LNCaP clone FGC (cell line): Measurements from ENCODE around the gene ANKRD40.
"Not testable (repeated sequence)": the region's sequence is repeated elsewhere in the genome, so short reads cannot be mapped to it uniquely, and the experiment has no call there.

Experiments used
- DNase-seq: peaks from one replicate; pipeline ENCODE4 v3.0.0-alpha.2; 2011; ENCODE audit warnings: low read depth
- H3K4me3 ChIP-seq: 2 replicates; pipeline ENCODE4 v1.5.1; 2011; ENCODE audit warnings: mild to moderate bottlenecking, low read depth, low read length, control low read depth
- TF ChIP-seq, protein P1 (sequence below): IDR thresholded peaks from 2 replicates; pipeline ENCODE4 v1.5.1; 2012; ENCODE audit warnings: mild to moderate bottlenecking; ENCODE audit not compliant: control insufficient read depth, insufficient read depth; ENCODE audit errors: extremely low read depth

ANKRD40 gene

DNA sequence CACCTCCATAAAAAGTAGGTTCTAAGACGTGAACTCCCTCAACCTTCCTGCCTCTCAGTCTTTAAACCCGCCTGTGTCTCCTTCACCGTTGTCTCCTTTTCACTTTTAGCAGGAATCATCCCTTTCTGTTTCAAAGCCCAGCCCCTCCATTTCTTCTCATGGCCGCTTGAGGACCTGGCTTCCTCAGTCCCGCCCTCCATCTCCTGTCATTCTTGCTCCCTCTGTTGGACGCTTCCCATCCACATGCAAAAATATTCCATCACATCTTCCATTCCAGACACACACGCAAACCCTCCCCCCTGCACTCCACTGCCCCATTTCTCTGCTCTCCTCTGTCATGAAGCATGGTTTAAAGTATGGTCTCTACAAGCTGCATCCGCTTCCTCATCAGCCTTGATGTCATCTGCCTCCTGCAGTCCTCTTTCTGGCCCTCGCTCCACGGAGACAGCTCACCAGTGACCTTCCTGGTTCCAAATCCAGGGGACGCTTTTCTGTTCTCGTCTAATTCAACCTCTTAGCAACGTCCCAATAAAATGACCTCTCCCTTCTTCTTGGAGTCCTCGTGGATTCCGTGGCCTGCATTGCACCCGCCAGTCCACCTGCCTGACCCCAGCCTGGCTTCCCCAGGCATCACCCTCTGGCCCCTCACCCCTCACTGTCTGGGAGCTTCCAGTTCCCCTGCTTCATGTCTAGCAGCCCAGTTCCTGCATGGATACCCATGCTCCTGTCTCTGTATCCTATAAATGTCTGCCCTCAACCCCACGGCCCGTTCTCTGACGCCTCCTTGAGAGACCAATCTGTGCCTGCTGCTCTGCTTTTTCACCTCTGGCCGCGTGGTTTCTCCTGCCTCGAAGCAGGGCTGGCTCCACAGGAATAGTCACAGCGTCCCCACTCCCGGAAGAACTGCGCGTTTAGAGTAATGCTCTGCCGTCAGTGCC is 26.2 kb downstream of the ANKRD40 start:
- DNase-seq: no peak
- TF ChIP-seq, protein P1, sequence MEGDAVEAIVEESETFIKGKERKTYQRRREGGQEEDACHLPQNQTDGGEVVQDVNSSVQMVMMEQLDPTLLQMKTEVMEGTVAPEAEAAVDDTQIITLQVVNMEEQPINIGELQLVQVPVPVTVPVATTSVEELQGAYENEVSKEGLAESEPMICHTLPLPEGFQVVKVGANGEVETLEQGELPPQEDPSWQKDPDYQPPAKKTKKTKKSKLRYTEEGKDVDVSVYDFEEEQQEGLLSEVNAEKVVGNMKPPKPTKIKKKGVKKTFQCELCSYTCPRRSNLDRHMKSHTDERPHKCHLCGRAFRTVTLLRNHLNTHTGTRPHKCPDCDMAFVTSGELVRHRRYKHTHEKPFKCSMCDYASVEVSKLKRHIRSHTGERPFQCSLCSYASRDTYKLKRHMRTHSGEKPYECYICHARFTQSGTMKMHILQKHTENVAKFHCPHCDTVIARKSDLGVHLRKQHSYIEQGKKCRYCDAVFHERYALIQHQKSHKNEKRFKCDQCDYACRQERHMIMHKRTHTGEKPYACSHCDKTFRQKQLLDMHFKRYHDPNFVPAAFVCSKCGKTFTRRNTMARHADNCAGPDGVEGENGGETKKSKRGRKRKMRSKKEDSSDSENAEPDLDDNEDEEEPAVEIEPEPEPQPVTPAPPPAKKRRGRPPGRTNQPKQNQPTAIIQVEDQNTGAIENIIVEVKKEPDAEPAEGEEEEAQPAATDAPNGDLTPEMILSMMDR: peak; percentile 83
- H3K4me3 ChIP-seq: no peak overlapping the region

DNA sequence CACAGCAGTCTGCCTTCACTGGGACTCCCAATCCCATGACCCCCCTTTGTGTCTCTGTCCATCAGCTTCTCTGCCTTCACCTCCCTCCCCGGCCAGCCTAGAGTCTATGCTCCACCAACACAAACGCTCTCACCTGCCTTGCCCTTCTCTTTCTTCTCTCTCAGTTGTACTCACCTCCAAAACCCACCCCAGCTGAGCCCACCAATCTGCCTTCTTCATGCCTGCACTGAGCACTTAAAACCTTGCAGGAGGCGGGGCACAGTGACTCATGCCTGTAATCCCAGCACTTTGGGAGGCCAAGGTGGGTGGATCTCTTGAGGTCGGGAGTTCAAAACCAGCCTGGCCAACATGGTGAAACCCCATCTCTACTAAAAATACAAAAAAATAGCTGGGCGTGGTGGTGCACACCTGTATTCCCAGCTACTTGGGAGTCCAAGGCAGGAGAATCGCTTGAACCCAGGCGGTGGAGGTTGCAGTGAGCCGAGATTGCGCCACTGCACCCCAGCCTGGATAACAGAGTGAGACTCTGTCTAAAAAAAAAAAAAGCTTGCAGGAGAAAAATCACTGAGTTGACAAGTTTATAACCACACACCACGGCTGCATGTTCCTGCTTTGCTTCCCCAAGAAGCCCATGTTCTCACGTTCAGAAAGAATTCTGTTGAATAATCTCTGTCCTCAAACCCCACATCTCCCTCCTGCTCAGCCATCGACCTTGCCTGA is 27.0 kb downstream of the ANKRD40 start:
- DNase-seq, H3K4me3 ChIP-seq: not testable (repeated sequence)

DNA sequence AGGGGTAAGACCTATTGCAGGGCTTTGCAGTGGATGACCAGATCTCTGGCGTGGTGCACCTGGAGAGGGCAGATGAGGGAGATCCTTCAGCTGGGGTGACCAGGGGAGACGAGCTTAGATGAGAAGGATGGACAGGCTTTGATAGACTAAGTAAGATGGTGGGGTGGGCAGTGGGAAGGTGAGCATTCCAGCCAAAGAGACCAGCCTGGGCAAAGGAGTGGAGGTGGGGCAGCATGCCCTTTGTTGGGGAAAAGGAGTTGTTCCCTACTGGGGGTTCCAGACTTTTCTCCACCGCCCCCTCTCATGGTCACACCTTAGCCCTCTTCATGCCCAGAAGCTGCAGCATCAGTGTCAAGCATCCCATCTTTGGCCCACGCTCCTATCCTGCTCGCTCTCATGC is 27.6 kb downstream of the ANKRD40 start:
- DNase-seq: no peak
- no peak overlapping the region for H3K4me3 ChIP-seq
- TF ChIP-seq, protein P1: no peak

DNA sequence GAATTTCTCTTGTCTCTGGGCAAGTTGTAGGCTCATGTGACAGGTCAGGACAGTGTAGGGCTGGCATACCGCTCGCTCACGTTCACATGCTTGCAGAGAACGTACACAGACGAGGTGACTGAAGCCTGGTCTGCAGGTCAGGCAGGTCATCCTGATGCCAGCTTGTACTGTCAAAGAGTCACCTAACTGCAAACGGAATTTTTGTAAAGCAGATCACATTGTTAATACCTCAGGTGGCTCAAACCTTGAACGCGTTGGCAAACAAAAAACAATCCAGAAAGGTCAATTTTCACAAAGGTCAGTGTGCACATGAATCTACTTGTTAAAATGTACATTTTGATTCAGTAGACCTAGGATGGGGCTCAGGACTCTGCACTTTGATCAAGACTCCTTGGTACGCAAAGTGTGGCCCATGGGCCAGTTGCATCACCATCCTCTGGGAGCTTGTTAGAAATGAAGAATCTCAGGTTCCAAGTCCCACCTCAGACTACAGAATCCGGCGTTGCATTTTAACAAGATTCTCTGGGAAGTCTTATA is 28.6 kb downstream of the ANKRD40 start:
- H3K4me3 ChIP-seq: no peak overlapping the region
- no peak for DNase-seq

DNA sequence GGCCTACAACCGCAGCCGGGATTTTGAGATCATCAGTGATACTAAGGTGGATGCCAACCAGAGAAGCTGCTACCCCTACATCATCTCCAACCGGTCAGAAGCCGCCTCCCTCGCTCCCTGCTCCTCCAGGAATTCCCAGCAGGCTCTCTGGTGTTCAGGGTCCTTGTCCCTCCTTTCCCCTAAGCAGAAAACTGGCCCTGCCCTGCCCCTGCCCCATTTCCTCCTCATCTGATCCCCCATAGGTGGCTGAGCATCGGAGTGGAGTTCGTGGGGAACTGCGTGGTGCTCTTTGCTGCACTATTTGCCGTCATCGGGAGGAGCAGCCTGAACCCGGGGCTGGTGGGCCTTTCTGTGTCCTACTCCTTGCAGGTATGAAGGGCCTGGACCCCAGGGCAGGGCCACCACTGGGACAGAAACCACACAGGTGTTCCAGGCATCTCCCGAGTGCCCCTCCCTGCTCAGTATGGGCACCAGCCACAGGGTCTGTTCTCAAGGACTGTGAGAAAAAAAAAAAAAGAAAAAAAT is 29.8 kb downstream of the ANKRD40 start:
- no peak for DNase-seq
- TF ChIP-seq, protein P1: no peak
- no peak overlapping the region for H3K4me3 ChIP-seq

More for the DNA sequence above, 28.6 kb downstream of the ANKRD40 start:
- TF ChIP-seq, protein P1: no peak

DNA sequence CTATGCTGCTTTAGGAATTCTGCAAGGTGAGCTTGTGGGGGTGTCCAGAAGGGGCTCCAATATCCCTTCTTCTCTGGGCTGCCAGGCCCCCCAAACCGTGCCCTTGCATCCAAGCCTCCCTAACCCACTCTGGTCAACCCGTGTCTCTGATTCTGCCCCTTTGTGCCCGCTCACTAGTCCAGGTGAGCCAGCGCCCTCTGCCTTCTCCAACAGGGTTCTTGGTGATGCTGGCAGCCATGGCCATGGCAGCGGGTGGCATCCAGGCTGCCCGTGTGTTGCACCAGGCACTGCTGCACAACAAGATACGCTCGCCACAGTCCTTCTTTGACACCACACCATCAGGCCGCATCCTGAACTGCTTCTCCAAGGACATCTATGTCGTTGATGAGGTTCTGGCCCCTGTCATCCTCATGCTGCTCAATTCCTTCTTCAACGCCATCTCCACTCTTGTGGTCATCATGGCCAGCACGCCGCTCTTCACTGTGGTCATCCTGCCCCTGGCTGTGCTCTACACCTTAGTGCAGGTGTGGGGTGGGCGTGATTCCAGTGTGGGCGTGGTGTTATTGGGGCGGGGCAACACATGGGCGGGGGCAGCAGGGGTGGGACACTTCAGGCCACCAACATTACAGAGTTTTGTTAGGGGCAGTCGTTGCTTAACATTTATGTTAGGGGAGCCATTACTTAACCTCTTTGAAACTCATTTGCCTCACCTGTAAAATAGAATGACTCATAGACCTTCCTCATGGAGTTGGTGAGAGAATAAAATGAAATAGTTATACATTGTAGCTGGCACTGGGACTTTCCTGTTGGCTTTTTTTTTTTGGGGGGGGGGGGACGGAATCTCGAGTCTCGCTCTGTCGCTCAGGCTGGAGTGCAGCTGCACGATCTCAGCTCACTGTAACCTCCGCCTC is 31.4 kb downstream of the ANKRD40 start:
- TF ChIP-seq, protein P1: no peak
- no peak for DNase-seq
- H3K4me3 ChIP-seq: no peak overlapping the region
